ENCODE data around the gene CLCC1.
"Not testable (repeated sequence)": the region's sequence is repeated elsewhere in the genome, so short reads cannot be mapped to it uniquely, and the experiment has no call there.

CLCC1 gene, protein sequence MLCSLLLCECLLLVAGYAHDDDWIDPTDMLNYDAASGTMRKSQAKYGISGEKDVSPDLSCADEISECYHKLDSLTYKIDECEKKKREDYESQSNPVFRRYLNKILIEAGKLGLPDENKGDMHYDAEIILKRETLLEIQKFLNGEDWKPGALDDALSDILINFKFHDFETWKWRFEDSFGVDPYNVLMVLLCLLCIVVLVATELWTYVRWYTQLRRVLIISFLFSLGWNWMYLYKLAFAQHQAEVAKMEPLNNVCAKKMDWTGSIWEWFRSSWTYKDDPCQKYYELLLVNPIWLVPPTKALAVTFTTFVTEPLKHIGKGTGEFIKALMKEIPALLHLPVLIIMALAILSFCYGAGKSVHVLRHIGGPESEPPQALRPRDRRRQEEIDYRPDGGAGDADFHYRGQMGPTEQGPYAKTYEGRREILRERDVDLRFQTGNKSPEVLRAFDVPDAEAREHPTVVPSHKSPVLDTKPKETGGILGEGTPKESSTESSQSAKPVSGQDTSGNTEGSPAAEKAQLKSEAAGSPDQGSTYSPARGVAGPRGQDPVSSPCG

DNA sequence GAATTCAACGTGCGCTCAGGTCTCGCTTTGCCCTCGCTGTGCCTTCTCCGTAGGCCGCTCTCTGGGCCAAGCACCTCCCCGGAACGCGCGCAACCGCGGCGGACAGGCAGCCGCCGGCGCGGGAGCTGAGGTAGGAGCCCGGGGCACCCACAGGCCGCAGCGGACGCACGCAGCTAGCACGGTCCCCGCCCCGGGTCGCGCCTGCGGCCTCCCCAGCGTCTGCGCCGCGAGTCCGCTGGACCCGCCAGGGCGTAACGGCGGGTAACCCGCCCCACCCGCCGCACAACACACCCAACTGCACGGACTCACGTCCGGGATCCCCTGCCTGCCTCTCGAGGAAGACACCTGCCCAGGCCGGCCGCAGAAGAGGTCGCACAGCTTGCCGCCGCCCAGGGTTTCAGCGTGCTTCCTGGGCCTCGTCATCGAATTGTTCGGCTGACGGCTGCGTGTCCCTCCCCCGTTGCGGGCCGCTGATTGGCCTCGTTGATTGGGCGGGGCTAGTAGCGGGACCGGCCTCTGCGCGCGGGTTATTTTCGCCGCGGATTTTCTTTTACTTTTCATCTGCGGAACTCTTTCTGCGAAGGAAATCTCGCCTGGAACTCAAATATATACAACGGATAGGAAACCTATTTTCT lies at the start of gene CLCC1:
Gene CLCC1 (minus strand): TSS at position 433 of the 635 bp plus-strand sequence. CDS start 13,047 bp downstream, outside the sequence.
- no peak for FAIRE-seq

DNA sequence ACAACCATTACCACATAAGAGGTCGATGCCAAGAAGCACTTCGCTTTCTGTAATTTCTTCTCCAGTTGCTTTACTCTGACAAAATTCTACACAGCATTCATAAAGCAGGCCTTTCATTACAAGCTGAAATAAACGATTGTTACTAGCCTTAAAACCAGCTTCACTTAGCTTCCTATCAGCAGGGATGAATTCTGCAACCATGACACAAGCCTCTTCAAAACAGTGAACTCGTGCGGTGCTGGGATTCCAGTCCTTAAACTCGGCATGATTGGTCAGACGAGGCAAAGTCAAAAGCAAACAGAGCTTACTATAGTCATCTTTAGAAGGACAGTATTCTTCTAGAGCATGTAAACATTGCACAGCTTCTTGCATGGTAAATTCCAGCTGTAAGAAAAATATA lies 48.1 kb upstream of the CLCC1 start:
- FAIRE-seq = no peak

DNA sequence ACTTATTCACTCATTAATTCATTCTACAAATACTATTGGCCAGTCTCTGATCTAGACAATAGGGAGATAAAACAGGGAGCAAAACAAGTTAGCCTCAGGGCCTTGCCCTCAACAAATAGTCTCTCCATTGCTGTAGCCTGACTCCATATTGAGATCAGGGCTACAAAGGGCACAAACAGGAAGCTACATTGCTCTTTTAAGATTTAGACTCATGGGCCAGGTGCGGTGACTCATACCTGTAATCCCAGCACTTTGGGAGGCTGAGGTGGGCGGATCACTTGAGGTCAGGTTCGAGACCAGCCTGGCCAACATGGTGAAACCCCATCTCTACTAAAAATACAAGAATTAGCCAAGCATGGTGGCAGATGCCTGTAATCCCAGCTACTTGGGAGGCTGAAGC lies 33.3 kb upstream of the CLCC1 start:
- not testable (repeated sequence) for FAIRE-seq

DNA sequence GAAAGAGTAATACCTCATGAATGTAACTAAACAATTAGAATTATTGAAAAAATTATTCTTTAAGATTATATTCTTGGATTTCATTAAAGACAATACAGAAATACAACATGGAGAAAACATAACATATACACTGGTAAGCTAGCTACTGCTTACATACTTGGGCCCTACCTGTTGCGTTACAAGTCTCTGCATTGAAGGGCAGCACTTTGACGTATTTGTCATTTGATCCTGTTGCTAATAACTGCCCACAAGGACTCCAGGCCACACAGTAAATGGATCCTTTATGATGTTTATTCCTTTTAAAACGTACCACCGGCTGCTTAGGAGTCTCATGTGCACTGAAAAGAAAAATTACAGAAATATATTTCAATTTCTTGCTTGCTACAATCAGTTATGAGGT lies 19.8 kb upstream of the CLCC1 start:
- FAIRE-seq = no peak

DNA sequence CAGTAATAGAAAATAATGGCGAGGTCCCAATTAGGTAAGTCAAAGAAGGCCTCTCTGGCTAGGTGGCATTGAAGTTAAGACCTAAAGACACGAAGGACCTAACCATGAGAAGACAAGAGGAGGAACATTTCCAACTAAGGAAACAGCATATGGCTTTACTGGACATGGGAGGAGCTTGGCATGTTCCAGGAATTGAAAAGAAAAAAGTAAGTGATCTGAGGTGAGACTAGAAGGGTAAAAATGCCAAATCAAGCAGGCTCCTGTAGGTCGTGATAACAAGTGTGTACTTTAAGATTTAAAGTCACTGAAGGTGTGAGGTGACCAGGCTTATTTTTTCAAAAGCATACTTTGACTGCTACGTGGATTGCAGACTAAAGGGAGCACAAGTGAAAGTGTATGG lies 13.4 kb upstream of the CLCC1 start:
- no peak for FAIRE-seq

DNA sequence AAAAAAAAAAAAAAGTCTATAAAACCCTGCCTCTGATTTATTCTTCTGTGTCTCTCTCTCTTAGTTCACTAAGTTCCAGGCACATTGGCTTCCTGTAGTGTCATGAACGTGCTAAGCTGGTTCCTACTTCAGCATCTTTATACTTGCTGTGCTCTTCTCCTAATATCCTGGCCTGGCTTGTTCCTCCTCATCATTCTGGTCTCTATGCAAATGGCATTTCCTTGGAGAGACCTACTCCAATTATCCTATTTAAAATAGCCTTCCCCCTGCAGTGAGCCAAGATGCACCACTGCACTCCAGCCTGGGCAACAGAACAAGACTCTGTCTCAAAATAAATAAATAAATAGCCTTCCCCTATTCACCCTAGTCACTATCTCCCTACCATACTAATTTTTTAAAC lies 9.7 kb upstream of the CLCC1 start:
- FAIRE-seq = no peak

DNA sequence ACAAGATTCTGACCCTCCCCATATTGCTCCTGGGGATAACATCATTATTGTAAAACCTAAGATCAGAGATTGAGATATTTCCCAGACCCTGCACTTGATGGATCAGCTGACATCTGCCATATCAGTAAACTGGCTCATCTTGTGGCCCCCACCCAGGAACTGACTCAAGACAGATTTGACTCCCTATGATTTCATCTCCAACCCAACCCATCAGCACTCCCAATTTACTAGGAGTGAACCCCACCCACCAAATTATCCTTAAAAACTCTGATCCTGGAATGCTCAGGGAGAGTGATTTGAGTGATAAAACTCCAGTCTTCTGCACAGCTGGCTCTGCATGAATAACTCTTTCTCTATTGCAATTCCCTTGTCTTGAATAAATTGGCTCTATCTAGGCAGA lies 6.1 kb upstream of the CLCC1 start:
- FAIRE-seq = no peak

DNA sequence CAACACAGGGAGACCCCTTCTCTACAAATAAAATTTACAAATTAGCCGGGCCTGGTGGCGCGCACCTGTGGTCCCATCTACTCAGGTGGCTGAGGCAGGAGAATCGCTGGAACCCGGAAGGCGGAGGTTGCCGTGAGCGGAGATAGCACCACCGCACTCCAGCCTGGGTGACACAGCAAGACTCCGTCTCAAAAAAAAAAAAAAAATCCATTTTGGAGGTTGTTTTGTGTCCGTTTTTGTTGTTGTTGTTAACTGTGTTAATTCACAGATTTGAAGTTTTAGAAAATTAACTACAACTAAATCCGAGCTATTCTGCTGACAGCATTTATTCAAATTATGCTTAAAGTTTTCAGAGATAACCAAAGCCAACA lies 618 bp downstream of the CLCC1 start:
- no peak for FAIRE-seq

DNA sequence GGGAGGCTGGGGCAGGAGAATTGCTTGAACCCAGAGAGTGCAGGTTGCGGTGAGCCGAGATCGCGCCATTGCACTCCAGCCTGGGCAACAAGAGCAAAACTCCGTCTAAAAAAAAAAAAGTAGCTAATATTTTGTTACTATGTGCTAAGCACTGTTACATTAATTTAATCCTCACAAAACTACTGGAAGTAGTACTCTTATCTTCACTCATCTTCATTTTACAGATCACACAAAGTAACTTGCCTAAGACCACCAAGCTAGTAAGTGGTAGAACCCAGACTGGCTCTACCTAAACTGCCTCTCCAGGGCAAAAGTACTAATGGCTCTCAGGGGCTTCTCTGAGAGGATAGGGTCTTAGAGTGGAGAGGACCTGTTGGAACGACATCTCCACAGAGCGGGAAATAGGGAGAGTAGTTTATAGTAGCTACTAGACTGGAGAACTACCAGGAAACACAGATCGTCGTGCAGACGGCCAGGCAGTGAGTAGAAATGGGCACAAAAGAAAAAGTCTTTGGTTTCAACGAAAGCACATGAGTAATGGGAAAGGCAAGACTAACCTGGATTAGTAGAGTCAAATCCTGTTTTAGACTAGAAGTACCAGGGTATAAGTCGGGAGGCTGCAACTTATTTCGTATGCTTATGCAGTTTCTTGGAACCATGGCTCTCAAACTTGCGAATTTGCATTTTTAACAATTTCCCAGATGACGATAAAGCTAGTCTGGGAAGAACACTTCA lies 1.4 kb downstream of the CLCC1 start:
- FAIRE-seq = no peak

DNA sequence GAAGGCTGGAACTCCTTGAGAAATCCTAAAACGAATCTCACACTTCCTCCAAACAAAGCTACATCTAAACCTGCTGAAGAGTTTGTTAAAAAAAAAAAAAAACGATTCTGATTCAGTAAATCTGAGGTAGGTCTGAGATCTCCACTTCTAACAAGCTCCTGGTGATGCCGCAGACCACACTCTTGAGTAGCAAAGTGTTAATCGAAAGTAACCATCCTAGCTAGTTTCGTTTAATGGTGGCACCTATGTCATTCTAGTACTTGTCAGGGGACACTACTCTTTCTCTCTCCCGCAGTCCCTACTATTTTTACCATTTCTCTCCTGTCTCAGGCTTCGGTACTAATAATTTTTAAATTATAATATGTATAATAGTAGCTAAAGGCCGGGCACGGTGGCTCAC lies 2.1 kb downstream of the CLCC1 start:
- no peak for FAIRE-seq

DNA sequence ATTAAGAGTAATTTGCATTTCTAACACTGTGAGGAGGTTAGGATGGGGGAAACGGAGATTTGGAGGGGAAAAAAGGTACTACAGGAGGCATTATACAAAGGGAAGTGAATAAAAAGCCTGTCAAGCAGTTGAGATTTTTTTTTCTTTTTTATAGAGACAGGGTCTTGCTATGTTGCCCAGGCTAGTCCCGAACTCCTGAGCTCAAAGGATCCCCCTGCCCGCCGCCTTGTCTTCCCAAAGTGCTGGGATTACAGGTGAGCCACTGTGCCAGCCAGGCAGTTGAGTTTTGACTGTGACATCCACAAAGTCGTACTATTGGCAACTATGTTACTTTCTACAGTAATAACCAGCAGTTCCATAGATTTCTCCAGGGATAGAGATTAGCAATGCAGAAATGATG lies 2.6 kb downstream of the CLCC1 start:
- no peak for FAIRE-seq

DNA sequence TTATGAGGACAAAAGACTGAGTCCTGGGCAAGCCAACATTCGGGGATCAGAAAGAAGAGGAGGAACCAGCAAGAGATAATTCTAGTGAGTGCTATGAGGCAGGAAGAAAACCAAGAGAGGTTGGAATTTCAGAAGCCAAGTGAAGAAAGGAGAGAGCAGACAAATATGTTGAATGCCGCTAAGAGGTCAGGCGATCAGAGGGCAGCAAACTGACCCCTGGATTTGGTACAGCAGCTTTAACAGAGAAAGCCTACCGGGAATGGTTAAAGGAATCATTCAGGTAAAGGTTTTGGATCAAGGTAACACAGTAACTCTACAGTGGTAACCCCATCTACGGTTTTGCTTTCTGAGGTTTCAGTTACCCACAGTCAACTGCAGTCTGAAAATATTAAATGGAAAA lies 5.4 kb downstream of the CLCC1 start:
- FAIRE-seq = no peak

DNA sequence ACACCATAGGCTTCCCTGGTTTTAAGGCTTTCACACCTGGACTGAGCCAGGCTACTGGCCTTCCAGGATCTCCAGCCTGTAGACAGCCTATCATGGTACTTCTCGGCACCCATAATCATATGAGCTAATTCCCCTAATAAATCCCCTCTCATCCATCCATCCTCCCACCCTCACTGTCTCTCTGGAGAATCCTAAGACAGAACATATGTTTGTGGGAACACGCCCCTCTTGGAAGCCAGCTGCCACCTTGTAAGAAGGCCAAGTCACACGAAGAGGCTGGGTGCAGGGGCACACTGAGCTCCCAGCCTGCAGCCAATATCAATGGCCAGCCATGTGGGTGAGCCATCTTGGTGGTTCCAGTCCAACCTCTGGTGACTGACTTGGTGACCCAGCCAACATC lies 7.4 kb downstream of the CLCC1 start:
- FAIRE-seq = no peak

DNA sequence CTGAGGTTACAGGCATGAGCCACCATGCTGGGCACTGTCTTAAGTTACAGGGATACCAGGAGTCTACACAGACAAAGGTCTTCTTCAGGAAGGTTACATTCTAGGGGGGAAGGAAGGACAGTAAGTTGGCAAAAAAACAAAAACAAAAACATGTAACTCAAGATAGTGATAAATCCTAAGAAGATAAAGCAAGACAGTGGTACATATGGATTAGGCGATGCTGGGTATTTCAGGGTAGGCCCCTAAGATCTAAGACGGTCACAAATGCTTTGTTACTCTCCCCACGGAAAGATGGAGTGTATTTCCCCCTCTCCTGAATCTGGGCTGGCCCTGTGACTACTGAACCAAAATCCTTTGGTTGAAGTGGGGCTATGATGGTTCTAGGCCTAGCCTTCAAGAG lies 8.2 kb downstream of the CLCC1 start:
- FAIRE-seq = no peak

DNA sequence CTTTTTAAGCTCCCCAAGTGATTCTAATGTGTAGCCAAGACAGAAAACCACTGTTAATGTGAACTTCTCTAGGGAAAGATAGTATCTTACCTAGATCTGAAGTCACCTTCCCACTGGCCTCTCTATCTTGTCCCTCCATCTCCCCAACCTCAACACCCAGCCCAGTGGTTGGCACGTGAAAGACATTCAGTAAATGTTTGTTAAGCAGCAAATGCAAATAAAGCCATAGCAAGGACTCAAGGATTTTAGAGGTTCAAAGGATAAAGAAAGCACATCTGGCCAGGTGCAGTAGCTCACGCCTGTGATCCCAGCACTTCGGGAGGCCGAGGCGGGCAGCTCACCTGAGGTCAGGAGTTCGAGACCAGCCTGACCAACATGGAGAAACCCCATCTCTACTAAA lies 9.8 kb downstream of the CLCC1 start:
- FAIRE-seq = no peak

DNA sequence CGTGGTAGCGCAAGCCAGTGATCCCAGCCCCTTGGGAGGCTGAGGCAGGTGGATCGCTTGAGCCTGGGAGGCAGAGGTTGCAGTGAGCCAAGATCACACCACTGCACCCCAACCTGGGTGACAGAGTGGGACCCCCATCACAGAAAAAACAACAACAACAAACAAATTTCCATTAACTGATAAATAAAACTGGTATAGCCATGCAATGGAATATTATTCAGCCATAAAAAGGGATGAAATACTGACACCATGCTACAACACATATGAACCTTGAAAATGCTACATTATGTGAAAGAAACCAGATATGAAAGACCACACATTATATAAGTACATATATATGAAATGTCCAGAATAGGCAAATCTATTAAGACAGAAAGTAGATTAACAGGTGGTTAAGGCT lies 12.0 kb downstream of the CLCC1 start:
- FAIRE-seq = no peak

DNA sequence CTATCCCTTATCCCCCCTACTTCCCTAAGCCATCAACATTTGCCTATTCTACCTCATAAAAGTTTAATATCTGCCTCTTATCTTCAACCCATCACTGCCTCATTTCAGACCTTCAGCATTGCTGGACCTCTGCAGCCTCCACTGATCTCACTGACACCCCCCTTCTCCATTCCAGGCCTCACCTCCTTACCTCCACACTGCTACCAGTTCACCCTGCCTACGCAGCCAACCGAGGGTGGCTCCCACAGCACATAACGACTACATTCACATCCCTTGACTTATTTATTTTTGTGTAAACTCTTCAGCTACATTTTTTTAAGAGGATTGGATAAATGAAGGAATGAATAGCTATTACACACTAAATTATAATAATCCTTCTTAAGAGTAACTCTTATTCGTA lies 14.2 kb downstream of the CLCC1 start:
- no peak for FAIRE-seq

DNA sequence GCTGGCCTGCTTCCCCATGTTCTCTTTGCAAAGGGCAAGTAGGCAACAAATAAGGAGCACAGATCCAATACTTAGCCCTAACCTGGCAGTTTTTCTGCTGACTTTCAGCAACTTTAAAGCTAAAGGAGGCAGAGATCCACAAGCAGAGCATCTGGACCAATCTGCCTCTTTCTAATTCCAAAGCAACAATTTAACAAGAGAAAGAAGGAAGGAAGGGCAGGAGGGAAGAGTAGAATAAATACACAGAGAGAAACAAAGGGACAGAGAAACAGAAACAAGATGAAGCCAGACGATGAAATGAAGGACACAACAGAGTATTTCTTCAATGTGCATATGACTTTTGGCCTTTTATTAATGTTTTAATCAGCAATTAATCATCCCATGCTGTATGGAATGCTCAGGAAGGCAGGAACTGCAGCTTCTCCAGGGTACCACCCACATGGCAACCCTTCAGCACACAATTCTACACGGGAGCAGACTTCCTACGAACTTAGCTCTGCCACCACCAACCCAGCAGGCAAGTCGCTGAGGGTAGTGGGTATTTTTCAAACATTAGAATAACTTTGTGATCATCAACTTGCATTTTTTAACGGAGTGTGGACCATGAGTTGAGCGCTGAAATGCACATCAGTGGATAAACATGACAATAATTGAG lies 15.3 kb downstream of the CLCC1 start:
- FAIRE-seq = no peak

DNA sequence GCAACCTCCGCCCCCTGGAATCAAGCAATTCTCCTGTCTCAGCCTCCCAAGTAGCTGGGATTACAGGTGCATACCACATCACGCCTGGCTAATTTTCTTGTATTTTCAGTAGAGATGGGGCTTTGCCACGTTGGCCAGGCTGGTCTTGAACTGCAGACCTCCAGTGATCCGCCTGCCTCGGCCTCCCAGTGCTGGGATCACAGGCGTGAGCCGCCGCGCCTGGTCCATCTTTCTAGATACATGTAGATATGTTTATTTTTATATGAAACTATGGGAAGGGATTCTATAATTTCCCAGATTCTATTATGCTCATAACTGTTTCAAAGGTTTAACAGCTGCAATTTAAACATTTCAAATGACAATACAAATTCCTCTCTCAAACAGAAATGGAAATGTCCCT lies 27.1 kb downstream of the CLCC1 start:
- no peak for FAIRE-seq

DNA sequence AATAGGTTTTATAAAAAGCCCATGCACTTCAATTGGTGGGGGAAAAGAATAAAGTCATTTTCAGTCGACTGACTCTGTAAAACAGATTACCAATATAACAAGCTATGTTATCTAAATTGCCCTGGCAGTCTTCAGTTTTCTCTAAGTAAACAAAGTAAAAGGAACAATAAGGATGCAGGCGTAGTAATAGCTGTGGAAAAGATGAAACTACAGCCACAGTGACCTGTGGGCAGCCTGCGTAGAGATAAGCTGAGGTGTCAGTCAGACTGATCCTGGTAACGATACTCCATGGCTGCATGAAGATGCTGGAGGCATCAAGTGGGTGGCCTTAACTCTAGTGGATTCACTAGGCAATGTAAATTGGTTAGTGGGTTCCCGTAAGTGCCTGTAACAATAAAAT lies 29.3 kb downstream of the CLCC1 start:
- no peak for FAIRE-seq

DNA sequence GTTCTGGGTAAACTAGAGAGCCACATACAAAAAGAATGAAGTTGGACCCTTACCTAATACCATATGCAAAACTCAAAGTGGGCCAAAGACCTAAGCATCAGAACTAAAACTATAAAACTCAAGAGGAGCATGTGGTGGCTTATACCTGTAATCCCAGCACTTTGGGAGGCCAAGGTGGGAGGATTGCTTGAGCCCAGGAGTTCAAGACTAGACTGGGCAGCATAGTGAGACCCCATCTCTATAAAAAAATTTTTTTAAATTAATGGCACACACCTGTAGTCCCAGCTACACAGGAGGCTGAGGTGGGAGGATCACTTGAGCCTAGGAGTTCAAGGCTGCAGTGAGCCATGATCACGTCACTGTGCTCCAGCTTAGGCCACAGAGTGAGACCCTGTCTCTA lies 35.7 kb downstream of the CLCC1 start:
- FAIRE-seq = not testable (repeated sequence)

DNA sequence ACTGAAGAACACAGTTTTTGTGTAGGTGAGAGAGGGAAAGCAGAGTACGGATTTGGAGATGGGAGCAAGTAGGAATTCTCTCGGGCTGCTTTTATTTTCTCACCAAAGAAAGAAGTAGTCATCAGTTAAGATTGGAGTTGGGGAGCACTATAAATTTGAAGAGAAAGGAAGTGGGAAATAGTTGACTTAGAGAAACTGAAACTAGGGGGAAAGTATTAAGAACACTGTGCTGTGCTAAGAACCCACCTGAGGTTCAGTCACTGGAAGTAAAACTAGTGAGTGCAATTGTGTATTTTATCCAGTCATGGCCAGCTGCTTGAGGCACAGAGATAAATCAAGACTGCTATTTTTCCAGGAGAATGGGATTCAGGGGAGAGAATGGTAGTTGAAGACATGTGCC lies 37.4 kb downstream of the CLCC1 start:
- FAIRE-seq = no peak

DNA sequence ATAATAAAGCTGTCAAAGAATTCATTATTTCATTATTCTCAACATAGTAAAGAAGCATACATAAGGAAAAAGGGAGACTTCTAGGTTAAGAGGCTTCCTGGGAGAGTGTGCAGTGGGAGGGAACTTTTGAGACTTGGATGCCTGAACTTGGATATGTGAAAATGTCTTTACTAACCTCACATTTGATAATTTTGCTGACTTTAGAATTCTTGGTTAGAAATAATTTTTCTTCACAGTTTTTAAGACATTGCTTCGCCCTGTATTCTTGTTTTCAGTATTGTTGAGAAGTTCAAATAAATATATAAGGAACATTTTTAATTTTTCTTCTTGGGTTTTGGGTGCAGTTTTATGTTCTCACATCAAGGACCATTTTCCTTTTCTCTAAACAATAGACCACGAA lies 46.5 kb downstream of the CLCC1 start:
- no peak for FAIRE-seq
